RKO (cell line): ENCODE data around the gene WDPCP.
"Not testable (repeated sequence)": the region's sequence is repeated elsewhere in the genome, so short reads cannot be mapped to it uniquely, and the experiment has no call there.

Source experiments
- DNase-seq: peaks from one replicate; pipeline ENCODE4 v3.0.0-alpha.2; 2016; ENCODE audit warnings: low spot score

The WDPCP gene

DNA sequence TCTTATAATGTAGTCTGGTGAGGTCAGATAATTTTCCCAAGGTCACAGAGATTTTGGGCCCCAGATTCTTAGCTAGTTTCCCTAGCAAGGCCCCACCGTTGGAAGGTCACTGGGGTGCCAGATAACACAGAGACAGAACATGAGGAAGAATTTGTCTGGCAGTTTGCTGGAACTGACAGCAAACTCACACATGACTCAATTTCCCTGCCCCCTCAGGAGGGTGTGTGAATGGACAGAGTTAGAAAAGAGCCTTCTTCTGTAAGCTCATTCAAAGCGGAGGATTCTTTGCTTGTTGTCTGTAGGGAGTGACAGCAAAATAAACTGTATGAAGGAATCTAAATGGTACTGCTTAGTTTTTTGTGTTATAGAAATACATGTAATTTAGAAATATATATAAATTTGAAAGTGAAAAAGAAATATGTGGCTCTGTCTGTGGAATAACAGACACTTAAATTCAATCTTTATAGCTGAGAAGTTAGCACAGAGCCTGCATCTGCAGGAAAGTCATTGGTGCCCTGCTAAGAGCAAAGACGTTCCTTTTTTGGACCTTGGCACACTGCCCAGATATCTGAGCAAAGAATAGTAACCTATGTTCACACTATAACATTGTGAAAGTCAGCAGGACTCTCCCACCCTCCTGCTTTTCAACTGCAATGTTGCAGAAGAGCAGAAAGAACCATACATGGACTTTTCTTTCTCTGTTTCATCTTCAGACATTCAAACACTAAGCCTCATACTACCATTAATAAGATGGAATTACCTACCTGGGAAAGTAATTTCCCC lies 2.5 kb upstream of the WDPCP start:
- peak; percentile 66 for DNase-seq

DNA sequence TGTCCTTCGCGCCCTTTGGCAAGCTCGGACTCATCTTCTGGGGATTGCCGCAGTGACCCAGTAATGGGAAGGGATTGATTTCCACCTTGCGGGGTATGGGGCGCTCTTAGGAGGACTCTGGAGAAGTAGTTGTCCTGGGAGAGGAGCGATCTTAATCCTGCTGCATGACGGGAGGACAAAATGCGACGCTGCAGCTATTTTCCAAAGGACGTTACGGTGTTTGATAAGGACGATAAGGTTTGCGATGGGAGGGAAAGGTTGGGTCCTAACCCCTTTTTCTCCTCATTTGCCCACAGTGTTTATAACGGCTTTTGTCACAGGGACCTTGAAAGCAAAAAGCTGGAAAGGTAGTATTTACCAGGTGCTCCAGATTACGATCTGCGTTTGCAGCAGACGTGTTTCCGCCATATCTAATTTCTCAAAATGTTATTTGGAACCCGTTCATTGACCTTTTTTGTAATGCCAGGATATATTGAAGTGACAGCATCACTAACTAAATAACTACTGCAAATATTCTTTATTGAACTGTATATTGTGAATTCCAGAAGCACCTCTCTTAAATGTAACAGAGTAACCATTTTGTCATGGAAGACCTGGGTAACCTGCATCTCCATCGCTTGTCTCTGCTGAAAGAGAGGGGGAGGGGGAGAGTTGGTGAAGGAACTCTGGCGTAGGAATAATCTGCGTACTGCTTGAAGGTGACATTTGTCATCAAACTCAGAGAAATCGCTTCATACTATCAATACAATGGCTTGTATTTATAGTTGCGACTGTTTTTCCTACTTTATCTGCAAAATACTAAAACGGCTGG lies 1.1 kb upstream of the WDPCP start:
- DNase-seq, result peak; percentile 49

DNA sequence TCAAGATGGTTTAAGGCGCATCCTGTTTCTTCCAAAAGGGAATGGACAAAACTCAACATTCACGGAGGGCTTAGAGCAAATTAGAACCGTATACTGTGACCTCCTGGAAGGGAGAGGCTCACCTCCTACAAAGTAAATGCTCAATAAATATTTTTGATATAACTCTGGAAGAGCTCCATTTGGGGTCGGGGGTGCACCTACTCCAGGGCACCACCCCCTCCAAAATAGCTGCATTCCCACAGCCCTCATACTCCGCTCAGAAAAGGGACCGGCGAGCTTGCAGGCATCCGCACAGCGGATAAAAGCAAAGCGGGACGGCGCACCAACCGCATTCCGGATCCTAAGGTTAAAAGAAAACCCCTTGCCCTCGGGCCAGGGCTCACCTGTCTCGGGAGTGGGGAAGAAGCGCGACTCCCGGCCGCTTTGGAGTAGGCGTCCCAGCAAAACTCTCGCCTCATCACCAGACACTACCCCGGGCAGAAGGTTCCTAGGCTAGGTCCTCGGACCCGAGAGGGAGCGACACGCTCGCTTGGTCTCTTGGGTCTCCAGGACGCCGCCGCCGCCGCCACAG lies 378 bp downstream of the WDPCP start:
- no peak for DNase-seq

DNA sequence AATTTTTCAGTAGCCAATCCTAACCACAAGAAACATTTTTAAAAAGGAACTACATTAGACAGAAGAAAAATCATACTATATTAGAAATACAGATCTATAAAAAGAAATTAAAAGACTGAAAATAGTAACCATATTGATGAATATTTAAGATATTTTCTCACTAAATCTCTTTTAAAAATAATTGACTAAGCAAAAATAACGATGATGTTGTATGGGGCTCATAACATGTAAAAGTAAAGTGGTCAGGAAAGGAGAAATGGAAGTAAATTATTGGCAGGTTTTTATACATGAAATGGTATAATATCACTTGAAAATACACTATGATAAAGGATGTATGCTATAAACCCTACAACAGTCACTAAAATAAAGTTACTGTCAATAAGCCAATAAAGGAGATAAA lies 5.4 kb downstream of the WDPCP start:
- DNase-seq, result no peak

DNA sequence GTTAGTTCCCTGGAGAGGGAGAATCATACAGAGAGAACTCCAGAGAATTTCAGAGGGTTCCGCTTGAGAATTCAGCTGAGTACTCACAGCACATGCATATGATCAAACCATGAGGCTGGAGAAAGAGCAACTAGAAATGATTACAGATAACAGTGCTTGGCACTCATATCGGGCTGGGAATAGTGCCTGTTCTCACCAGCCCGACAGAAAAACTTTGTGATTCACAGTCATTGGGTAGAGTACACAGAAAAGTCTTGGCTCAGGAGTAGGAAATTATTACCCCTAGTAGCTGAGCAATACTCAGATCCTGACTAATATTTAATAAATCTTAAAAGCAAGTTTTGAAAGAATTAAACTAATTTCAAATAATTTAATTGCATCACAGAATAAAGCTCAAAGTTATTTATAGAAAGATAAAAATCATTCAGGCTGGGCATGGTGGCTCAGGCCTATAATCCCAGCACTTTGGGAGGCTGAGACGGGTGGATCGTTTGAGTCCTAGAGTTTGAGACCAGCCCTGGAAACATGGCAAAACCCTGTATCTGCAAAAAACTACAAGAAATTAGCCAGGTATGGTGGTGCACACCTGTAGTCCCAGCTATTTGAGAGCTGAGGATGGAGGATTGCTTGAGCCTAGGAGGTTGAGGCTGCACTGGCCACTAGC lies 6.8 kb downstream of the WDPCP start:
- no peak for DNase-seq

DNA sequence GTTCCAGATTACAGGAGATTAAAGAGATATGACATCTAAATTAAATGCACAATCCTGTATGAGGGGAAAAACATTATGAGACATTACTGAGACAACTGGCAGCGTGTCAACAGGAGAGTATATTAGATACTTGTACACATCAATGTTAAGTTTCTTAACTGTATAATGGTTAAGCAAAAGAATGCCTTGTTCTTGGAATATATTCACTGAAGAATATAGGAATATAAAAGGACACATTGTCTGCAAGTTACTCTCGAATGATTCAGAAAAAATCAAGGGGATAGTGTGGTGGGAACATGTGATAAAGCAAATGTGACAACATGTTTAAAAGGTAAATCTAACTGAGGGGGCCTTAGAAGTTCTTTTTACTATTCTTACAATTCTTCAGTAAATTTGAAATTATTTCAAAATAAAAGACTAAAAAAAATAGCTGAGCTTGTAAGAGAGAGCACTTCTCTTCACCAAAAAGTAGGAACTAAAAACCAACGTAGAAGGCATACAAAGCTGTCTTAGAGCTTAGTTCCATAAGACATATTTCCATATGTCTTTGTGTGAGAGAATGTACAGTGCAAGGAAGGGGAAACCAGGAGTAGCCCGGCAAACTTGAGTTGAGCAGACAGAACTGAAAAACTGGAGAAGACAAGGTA lies 7.5 kb downstream of the WDPCP start:
- DNase-seq, result no peak

DNA sequence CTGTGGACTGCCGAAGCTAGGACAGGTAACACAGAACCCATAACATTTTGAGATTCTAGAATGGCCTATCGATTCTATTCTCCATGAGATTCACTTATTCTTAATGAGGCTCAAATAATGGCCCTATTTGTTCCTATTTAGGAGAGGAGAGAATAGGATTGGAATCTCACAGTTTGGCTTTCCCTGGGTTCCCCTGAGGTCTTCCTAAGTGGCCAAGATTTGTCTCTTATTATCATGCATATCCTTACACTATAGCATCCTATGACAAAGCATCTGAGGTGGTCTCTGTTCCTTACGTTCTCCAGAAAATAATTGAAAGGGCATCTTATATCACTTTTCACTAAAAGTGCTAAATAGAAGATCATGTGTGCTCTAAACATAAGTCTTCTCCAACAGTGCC lies 9.5 kb downstream of the WDPCP start:
- DNase-seq, result no peak

DNA sequence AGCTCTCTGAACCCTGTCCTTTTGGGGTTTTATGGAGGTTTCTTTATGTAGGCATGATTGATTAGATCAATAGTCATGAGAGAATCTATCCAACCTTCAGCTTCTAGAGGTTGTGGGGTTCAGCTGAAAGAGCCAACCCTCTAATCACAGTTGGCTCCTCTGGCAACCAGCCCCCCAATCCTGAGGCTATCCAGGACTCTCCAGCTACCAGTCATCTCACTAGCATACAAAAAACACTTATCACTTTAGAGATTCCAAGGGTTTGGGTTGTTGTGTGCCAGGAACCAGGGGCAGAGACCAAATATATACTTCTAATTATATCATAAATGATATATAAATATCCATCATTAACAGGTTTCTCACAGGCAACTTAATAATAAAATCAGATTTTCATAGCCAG lies 11.7 kb downstream of the WDPCP start:
- no peak for DNase-seq

DNA sequence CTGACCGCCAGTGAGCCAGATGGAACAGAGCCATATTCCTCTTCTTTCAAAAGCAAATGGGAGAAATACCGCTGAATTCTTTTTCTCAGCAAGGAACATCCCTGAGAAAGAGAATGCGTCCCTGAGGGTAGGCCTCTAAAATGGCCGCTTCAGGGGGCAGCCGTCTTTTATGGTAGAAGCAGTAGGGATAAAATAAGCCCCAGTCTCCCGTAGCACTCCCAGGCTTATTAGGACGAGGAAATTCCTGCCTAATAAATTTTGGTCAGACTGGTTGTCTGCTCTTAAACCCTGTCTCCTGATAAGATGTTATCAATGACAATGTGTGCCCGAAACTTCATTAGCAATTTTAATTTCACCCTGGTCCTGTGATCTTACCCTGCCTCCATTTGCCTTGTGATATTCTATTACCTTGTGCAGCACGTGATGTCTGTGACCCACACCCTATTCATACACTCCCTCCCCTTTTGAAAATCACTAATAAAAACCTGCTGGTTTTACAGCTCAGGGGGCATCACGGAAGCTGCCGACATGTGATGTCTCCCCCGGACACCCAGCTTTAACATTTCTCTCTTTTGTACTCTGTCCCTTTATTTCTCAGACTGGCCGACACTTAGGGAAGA lies 14.4 kb downstream of the WDPCP start:
- not testable (repeated sequence) for DNase-seq

DNA sequence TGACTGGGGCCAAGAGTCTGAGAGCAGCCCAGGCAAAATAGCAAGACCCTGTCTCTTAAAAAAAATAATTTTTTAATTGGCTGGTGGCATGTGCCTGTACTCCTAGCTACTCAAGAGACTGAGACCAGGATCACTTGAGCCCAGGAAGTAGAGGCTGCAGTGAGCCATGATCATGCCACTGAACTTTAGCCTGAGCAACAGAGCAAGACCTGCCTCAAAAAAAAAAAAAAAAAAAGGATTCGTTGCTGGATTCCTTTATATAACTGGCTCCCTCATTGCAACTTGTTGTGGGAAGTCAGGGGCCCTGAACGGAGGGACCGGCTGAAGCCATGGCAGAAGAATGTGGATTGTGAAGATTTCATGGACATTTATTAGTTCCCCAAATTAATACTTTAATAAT lies 15.3 kb downstream of the WDPCP start:
- not testable (repeated sequence) for DNase-seq

DNA sequence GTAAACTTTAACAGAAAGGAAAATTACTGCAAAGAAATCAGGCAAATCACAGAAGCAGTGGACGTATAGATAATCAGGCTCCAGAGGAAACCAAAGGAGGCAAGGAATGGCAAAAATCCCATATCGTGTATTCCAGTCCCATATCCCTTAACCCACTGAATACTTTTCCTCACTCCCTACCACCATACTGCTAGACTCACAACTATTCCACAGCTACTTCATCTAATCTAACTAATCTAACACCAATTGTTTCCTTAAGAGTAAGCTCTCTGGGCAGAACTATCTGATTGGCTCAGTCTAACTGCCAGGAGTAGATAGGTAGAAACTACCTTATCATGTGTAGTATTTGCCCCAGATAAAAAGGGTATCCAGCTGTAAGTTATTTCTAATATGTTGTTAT lies 16.3 kb downstream of the WDPCP start:
- DNase-seq, result no peak

DNA sequence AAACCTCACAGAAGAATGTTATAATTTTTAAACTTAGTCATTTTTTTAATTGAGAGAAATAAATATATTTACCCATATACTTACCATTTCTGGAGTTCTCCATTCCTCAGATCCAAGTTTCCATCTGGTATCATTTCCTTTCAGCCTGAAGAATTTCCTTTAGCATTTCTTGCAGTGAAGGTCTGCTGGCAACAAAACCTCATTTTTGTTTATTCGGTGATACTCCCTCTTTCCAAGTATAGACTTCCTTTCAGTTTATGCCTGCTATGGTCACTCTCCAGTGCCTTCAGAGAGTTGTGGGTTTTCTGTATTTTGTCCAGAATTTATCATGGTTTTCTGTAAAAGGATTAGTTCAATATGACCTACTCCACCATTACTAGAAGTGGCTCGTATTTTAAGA lies 17.0 kb downstream of the WDPCP start:
- DNase-seq, result no peak

DNA sequence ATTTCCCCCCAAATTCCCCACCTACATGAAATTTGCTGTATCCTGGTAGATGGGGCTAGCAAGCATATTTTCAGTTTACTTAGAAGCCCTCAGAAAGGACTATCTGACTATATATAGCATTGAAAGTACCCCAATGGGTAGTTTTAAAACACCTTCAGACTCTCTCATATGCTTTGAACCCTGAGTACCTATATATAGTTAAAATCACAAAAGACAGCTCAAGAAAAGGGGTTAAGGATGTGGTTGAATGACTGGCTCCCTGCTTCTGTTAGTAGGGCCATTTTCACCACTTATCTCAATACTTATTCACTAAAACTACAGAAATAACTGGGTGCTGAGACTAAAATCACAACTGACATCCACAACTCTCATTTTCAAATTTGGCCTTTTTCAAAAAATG lies 18.5 kb downstream of the WDPCP start:
- DNase-seq, result no peak

DNA sequence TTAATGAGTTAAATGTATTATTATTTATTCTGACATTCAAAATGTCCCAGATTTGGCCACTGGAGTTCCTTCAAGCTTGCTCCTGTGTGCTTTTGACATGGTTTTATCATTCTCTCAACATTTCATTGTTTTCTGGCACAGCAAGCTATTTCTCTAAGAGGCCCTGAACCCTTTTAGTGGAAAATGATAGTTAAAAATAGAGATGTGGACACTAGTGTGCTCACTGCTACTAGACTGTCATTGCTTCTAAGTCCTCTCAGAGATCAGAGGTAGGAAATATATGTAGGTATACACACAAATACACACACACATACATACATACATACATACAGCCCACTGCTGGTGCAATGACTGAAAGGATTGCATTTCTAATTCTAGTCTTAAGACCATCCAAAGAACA lies 25.5 kb downstream of the WDPCP start:
- no peak for DNase-seq

DNA sequence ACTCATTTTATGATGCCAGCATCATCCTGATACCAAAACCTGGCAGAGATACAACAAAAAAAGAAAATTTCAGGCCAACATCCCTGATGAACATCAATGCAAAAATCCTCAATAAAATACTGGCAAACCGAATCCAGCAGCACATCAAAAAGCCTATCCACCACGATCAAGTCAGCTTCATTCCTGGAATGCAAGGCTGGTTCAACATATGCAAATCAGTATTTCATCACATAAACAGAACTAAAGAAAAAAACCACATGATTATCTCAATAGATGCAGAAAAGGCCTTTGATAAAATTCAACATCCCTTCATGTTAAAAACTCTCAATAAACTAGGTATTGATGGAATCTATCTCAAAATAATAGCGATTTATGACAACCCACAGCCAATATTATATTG lies 29.4 kb downstream of the WDPCP start:
- not testable (repeated sequence) for DNase-seq

DNA sequence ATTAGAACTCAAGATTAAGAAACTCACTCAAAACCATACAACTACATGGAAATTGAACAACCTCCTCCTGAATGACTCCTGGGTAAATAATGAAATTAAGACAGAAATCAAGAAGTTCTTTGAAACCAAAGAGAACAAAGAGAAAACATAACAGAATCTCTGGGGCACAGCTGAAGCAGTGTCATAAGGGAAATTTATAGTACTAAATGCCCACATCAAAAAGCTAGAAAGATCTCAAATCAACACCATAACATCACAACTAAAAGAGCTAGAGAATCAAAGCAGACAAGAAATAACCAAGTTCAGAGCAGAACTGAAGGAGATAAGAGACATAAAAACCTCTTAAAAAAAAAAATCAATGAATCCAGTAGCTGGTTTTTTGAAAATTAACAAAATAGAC lies 30.5 kb downstream of the WDPCP start:
- DNase-seq, result not testable (repeated sequence)

DNA sequence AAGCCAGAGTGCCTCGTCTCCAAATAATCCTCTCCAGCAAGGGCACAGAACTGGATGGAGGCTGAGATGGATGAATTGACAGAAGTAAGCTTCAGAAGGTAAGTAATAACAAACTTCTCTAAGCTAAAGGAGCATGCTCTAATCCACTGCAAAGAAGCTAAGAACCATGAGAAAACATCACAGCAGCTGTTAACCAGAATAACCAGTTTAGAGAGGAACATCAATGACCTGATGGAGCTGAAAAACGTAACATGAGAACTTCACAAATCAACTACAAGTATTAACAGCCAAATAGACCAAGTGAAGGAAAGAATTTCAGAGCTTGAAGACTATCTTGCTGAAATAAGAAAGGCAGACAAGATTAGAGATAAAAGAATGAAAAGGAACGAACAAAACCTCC lies 32.3 kb downstream of the WDPCP start:
- DNase-seq, result no peak

DNA sequence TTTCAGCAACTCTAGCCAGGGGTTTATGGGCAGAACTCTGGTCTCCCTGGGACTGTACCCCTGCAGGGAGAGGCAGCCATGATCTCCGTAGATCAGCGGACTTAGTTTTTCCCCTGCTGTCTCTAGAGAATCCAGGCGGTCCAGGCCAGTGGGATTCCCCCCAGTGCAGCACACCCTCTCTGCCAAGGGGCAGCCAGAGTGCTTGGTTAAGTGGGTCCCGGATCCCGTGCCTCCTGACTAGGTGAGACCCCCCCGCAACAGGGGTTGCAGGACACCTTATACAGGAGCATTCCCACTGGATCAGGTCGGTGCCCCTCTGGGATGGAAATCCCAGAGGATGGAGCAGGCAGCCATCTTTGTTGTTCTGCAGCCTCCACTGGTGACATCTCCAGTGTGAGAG lies 33.0 kb downstream of the WDPCP start:
- no peak for DNase-seq

DNA sequence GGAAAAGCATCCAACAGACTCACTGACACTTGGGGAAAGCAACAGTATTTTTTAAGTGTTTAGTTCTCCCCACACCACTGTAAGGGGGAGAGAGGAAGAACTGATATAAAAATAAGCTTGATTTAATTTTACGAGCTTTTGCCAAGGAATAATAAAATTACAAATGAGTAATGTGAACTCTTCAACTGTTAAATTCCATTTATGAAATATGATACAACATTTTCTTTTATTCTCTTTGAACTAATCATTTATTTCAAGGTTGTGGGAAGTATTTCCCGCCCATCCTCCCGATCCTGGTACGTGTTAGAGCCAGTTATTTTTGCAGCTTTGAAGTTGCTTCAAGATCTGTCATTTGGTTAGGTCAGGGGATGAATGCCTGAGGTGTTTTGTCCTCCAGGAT lies 35.2 kb downstream of the WDPCP start:
- no peak for DNase-seq

DNA sequence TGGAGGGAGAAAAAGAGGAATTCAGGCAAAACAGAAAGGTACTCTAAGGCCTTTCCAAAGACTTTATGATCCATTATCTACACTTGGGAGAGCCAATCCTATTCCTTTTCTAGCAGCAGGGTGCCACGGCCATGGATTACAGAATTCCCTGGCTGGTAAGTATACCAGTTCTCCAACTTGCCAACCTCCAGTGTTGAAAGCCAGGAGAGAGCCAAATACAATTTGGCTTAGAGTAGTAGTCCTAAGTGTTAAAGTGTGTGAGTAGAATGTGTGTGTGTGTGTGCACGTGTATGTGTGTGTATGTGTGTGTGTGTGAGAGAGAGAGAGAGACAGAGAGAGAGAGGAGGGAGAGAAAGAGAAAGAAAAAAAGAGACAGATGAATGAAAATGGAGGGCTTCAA lies 43.3 kb downstream of the WDPCP start:
- DNase-seq, result no peak

DNA sequence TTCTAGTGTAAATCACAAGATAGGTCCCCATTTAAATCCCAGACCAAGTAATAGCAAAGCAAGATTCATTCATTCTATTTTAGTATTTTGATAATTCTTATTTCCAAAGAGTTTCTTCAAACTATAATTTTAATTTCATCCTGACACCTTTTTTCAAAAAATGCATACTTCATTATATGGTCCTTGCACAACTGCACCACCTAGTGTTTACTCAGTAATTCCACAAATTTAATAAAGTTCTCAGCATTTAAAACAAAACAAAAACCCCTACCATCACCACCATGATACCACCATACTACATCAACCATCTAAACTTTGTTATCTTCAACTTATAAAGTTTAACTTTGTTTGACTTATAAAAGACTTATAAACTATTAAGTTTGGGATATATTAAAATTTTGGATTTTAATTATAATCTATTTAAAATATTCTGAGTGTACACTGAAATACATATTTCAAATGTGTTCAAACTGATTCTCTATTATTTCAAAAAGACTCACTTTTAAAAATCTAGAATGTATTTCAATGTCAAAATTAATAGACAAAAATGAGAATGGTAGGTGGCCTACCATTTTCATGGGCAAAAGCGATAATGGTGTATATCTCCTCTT lies 44.2 kb downstream of the WDPCP start:
- peak; percentile 51 for DNase-seq
